Testis (tissue), 3 donors: ENCODE results near the gene BAZ1A. TPM values are rescaled to one million over a fixed set of nuclear protein-coding genes. Genes with fewer than 3 reads are reported as not detected.

Source experiments
- DNase-seq: peaks from one replicate; pipeline ENCODE4 v3.0.0-alpha.2; 2019
- H3K27ac ChIP-seq, 2 donors: fragments of 200-600 bp; sonication (generic); one replicate each; pipeline ENCODE4 v1.5.1; 2019
- H3K27me3 ChIP-seq: fragments of 200-600 bp; sonication (generic); one replicate; pipeline ENCODE4 v1.5.1; 2019
- H3K36me3 ChIP-seq: fragments of 200-600 bp; sonication (generic); one replicate; pipeline ENCODE4 v1.5.1; 2017; ENCODE audit warnings: low read depth; ENCODE audit errors: missing control alignments
- H3K4me1 ChIP-seq: fragments of 200-600 bp; sonication (generic); one replicate; pipeline ENCODE4 v1.5.1; 2019
- H3K4me3 ChIP-seq, 2 donors: fragments of 200-600 bp; sonication (generic); one replicate each; pipeline ENCODE4 v1.5.1; 2017 to 2019
- H3K9me3 ChIP-seq: fragments of 200-600 bp; sonication (generic); one replicate; pipeline ENCODE4 v1.5.1; 2017
- POLR2A ChIP-seq: fragments of 450-650 bp; IDR thresholded peaks from one replicate; pipeline ENCODE4 v1.6.1; 2017; ENCODE audit warnings: antibody characterized with exemption, mild to moderate bottlenecking, moderate library complexity
- WGBS, 2 donors: methylation state at CpG; one replicate each; pipeline ENCODE4 v1.1.5; 2018; 5-methylcytosine and 5-hydroxymethylcytosine counted together
- intact Hi-C: fragments of 100-400 bp; cut with DNase I; formaldehyde crosslinking; loops from one replicate; pipeline ENCODE4 v1.15.1; 2023; ENCODE audit warnings: low total_unique reads
- polyA plus RNA-seq: library from polyadenylated mRNA; stranded (reverse); fragments of 350-450 nt; fragmentation: Illumina TruSeq; extraction: RNeasy Lipid Tissue Mini Kit (QIAGEN cat#74804); gene quantifications from one replicate; pipeline ENCODE4 v1.2.3, GENCODE V29; 2014; ENCODE audit warnings: low read depth, low replicate concordance; ENCODE audit not compliant: insufficient read depth
- total RNA-seq, 2 donors: library from RNA; depleted of rRNA; stranded (reverse); fragments of >200 nt; gene quantifications; one replicate each; pipeline ENCODE4 v1.2.3, GENCODE V29; 2016
- TF ChIP-seq, protein P1 (sequence below), 3 experiments: fragments of 450-650 bp in 2 of 3; fragments of 200-600 bp in 1 of 3; sonication (generic) in 1 of 3; IDR thresholded peaks; one replicate each; pipeline ENCODE4 v1.5.1; 2016 to 2019; ENCODE audit warnings: antibody characterized with exemption in 3 of 3, mild to moderate bottlenecking in 2 of 3, moderate library complexity in 1 of 3

BAZ1A gene
- total and polyA plus RNA-seq, 3 donors from 2014 or later, result 33.9 to 78.2 (median 63.1) TPM

DNA sequence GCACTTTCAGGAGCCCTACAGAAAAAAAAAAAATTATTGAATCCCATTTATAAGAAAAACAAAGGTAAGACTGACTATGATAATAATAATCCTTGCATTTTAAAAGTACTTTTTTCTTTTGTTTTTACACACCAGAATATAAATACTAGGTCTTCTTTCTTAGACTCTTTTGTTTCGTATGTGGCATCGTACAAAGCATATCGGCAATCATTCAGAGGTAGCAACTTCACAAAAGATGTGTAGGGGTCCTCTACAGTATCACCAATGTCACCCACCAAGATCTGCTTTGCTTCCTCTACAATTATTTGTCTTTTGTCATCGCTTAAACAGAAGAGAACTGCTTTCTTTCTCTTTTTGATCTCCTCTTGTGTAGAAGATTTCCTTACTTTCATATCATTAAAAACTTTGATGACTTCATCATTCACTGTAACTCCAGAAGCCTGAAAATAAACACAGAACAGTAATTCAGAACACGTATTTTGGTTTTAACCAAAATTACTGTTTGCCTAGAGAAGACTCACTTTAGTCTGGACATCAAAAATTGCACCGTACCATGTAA lies 162.0 kb downstream of the BAZ1A start:
- Histone ChIP-seq H3K36me3 (no peaks in the 10 kb centered on the region), H3K27ac (peak overlapping the region; percentile 98), H3K4me3 (peak overlapping the region; percentile 96 to 97), H3K4me1 (peaks cover 33% of the 10 kb centered on the region), H3K9me3 (no peaks in the 10 kb centered on the region), H3K27me3 (no peaks in the 10 kb centered on the region)
- intact Hi-C loops, result no loop called here
- DNase-seq, result no peak
- 31 to 41% methylated on average over 6 of the region's 6 CpGs for WGBS, 2 donors
- no peak for TF ChIP-seq POLR2A
- TF ChIP-seq, protein P1, sequence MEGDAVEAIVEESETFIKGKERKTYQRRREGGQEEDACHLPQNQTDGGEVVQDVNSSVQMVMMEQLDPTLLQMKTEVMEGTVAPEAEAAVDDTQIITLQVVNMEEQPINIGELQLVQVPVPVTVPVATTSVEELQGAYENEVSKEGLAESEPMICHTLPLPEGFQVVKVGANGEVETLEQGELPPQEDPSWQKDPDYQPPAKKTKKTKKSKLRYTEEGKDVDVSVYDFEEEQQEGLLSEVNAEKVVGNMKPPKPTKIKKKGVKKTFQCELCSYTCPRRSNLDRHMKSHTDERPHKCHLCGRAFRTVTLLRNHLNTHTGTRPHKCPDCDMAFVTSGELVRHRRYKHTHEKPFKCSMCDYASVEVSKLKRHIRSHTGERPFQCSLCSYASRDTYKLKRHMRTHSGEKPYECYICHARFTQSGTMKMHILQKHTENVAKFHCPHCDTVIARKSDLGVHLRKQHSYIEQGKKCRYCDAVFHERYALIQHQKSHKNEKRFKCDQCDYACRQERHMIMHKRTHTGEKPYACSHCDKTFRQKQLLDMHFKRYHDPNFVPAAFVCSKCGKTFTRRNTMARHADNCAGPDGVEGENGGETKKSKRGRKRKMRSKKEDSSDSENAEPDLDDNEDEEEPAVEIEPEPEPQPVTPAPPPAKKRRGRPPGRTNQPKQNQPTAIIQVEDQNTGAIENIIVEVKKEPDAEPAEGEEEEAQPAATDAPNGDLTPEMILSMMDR (IDR thresholded peaks at IDR 0.05), result no peak

DNA sequence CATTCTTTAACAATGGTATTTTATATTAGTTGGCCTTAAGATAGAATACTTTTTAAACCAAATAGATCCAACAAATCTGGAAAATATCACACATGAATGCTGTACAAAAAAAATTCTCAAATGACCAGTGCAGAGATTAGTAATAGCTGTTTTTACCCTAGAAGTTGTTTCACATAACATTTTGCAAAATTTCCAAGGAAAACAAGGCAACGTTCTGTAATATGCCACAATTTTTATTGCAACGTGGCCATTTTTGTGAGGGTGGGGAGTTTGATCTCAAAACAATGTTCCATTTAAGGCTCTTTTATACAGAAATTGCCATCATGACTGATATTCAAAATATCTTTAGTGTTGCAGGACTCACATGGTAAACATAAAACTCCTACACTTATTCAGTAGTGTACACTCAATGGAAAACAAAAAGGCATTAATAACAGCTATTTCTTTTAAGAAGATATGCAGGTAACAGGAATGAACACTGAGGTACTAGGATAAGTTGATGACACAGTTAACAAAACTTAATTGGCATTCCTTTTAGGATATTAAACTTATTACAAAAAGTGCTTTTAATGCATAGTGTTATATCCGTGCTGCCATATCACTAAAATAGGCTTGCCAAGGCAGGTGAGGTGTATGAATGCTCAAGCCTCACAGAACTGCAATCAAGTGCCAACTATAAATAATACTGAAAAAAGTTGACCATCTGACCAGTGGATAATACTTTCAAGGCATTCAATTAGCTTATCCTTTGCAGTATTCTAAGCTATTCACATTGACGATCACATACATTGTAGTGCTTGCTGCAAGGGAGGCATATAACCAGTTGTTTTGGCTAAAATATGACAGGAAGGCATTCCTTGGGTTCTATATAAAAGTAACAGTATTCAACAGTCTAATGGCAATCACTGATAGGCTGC lies 163.1 kb downstream of the BAZ1A start:
- Histone ChIP-seq H3K27ac (peak overlapping the region; percentile 7 to 98), H3K36me3 (no peaks in the 10 kb centered on the region), H3K9me3 (no peaks in the 10 kb centered on the region), H3K4me1 (peaks cover 34% of the 10 kb centered on the region), H3K4me3 (no peak overlapping the region), H3K27me3 (no peaks in the 10 kb centered on the region)
- TF ChIP-seq, protein P1 (IDR thresholded peaks at IDR 0.05), result no peak
- no peak for TF ChIP-seq POLR2A
- 47 to 59% methylated on average over 4 of the region's 4 CpGs for WGBS, 2 donors
- intact Hi-C loops, result no loop called here
- no peak for DNase-seq

DNA sequence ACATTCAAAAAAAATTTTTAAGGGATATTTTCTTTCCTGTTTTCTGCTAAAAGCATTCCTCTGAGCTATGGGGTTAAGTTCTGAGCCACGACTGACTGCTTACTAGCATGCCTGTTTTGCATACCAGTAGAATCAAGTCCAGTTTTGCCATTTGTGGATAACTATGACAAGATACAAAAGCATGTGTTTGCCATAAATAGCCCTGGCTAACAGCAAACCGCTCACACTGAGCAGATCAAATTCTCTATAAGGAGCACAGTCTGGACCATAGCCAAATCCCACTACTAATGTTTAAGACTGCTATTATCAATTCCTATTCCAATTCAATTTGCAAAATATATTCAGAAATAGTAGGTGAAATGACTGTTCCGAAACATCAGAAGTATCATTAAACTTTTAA lies 164.0 kb downstream of the BAZ1A start:
- Histone ChIP-seq H3K27me3 (no peaks in the 10 kb centered on the region), H3K36me3 (no peaks in the 10 kb centered on the region), H3K9me3 (no peaks in the 10 kb centered on the region), H3K27ac (peak overlapping the region; percentile 14 to 34), H3K4me1 (peaks cover 34% of the 10 kb centered on the region), H3K4me3 (no peak overlapping the region)
- 45 to 55% methylated on average over 3 of the region's 3 CpGs for WGBS, 2 donors
- intact Hi-C loops, result no loop called here
- no peak for TF ChIP-seq POLR2A
- TF ChIP-seq, protein P1 (IDR thresholded peaks at IDR 0.05), result no peak
- DNase-seq, result peak; percentile 33

DNA sequence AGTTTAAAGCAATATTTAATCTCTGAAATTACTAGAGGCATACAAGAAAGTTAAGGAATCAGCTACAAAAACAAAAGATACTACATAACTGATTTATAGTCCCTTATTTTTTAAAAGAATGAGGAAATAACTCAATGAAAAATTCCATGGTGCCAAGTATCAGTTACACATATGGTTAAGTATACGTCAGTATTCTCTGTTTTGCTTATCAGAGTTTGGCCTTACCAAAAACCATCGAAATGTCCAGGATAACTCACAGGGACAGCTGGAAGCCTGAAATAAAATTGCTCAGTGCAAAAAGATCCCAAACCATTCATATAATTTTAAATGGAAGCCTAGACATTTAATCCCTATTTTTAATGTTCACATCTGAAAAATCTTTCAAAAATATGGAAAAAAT lies 164.4 kb downstream of the BAZ1A start:
- TF ChIP-seq, protein P1 (IDR thresholded peaks at IDR 0.05), result no peak
- no peak for TF ChIP-seq POLR2A
- Histone ChIP-seq H3K4me3 (no peak overlapping the region), H3K27ac (peak overlapping the region; percentile 14 to 34), H3K9me3 (no peaks in the 10 kb centered on the region), H3K36me3 (no peaks in the 10 kb centered on the region), H3K27me3 (no peaks in the 10 kb centered on the region), H3K4me1 (peaks cover 34% of the 10 kb centered on the region)
- intact Hi-C loops, result no loop called here
- 32 to 35% methylated on average over 2 of the region's 2 CpGs for WGBS, 2 donors
- no peak for DNase-seq
